ENCODE measurements around the gene ARRDC2. TPM values are rescaled to one million over a fixed set of nuclear protein-coding genes. Genes with fewer than 3 reads are reported as not detected.

ARRDC2 gene
- total and polyA plus RNA-seq, 9 of the 15 experiments (the other 6 are each of a cell fraction or from before 2014, with no cell fraction given) = 1.9 to 27.4 (median 15.2) TPM

- TF ChIP-seq NR2C2 (CRISPR knock-in tag; IDR thresholded peaks at IDR 0.05) (no peak), NR2C2 (tag; IDR thresholded peaks at IDR 0.05) (0 out of 2 replicates have a peak, but pooled peaks have one; percentile 34), STAG1 (CRISPR knock-in tag; IDR thresholded peaks at IDR 0.05; ENCODE audit: borderline replicate concordance) (peak; percentile 87; the same call in 1 of the 2 replicates), TFAP4 (CRISPR knock-in tag; IDR thresholded peaks at IDR 0.05; ENCODE audit: borderline replicate concordance) (peak; percentile 63; the same call in 1 of the 2 replicates), SREBF1 (IDR thresholded peaks at IDR 0.05; ENCODE audit: borderline replicate concordance, low read depth, low read length) (peak; percentile 67; the same call in 1 of the 2 replicates), ATF7 (IDR thresholded peaks at IDR 0.05) (peak; percentile 50; the same call in 1 of the 2 replicates), ZNF24 (IDR thresholded peaks at IDR 0.05) (peak; percentile 71; the same call in 1 of the 2 replicates), HDGF (IDR thresholded peaks at IDR 0.05) (peak; percentile 74; the same call in 1 of the 2 replicates), CTCFL (IDR thresholded peaks at IDR 0.05; ENCODE audit: borderline replicate concordance, insufficient read depth, low read depth, low read length, poor library complexity, severe bottlenecking) (peak; percentile 93), CBX3 (IDR thresholded peaks at IDR 0.05; ENCODE audit: borderline replicate concordance in 1 of 2, low read length in 2 of 2) (peak in 1 of 2 experiments; percentile 17; a peak in 1 of 3 replicates), GMEB1 (CRISPR knock-in tag; IDR thresholded peaks at IDR 0.05) (0 out of 2 replicates have a peak, but pooled peaks have one; percentile 5), POLR2AphosphoS5 (IDR thresholded peaks at IDR 0.05; ENCODE audit: control insufficient read depth, insufficient read depth, low read depth, low read length) (peak; percentile 52; the same call in 1 of the 2 replicates), RBM25 (IDR thresholded peaks at IDR 0.05; ENCODE audit: low read depth, low read length, severe bottlenecking) (no peak), YBX1 (IDR thresholded peaks at IDR 0.05) (no peak), BHLHE40 (IDR thresholded peaks at IDR 0.05; ENCODE audit: low read length) (peak; percentile 69), FOXK1 (CRISPR knock-in tag; IDR thresholded peaks at IDR 0.05; ENCODE audit: borderline replicate concordance) (peak; percentile 83; the same call in 1 of the 2 replicates), CBX1 (IDR thresholded peaks at IDR 0.05; ENCODE audit: low read depth) (no peak), ZNF324 (CRISPR knock-in tag; IDR thresholded peaks at IDR 0.05) (no peak), PHB (CRISPR knock-in tag; IDR thresholded peaks at IDR 0.05) (no peak), ZBTB5 (IDR thresholded peaks at IDR 0.05) (no peak), FOXP1 (CRISPR knock-in tag; IDR thresholded peaks at IDR 0.05) (0 out of 2 replicates have a peak, but pooled peaks have one; percentile 9)
Observed at GRCh38 chr19:18007044-18007916, 690 bp upstream of the ARRDC2 start (continued).
